Occipital lobe (tissue), 2 donors: Measurements from ENCODE around the gene EML1. TPM values are rescaled to one million over a fixed set of nuclear protein-coding genes. Genes with fewer than 3 reads are reported as not detected.
A peak's percentile ranks its signal among the peaks of the same experiment; 100 is the strongest.

Source experiments
- DNase-seq: peaks from one replicate; lab custom pipeline; 2025; lab: John Stamatoyannopoulos, UW
- total RNA-seq: library from RNA; depleted of rRNA; stranded (reverse); fragments of >200 nt; gene quantifications from one replicate; pipeline ENCODE4 v1.2.3, GENCODE V29; 2014

EML1 gene
- total RNA-seq, 1 donor from 2014 or later: 137 TPM

DNA sequence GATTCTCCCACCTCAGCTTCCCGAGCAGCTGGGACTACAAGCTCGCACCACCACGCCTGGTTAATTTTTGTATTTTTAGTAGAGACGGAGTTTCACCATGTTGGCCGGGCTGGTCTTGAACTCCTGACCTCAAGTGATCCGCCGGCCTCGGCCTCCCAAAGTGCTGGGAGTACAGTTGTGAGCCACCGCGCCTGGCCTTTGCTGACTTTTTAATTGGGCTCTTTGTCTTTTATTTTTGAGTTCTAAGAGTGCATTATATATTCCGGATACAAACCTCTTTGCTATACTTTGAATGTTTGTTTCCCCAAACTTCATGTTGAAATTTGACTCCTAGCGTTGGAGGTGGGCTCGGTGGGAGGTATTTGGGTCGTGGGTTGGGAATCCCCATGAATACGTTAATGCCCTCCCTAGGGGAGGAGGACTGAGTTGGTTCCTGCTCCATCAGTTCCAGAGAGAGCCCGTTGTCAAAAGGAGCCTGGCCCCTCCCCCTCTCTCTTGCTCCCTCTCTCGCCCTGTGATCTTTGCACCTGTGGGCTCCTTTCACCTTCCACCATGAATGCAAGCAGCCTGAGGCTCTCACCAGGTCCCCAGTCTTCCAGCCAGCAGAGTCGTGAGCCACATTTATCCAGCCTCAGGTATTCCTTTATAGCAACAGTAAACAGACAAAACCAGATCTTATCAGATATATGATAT is 168.8 kb downstream of the EML1 start:
- no peak for DNase-seq

DNA sequence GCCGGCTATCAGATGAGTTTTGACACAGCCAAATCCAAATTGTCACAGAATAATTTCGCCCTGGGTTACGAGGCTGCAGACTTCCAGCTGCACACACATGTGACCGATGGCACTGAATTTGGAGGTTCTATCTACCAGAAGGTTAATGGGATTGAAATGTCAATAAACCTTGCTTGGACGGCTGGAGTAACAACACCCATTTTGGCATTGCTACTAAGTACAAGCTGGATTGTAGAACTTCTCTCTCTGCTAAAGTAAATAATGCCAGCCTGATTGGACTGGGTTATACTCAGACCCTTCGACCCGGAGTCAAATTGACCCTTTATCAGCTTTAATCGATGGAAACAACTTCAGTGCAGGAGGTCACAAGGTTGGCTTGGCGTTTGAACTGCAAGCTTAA is 171.8 kb downstream of the EML1 start:
- DNase-seq: no peak

DNA sequence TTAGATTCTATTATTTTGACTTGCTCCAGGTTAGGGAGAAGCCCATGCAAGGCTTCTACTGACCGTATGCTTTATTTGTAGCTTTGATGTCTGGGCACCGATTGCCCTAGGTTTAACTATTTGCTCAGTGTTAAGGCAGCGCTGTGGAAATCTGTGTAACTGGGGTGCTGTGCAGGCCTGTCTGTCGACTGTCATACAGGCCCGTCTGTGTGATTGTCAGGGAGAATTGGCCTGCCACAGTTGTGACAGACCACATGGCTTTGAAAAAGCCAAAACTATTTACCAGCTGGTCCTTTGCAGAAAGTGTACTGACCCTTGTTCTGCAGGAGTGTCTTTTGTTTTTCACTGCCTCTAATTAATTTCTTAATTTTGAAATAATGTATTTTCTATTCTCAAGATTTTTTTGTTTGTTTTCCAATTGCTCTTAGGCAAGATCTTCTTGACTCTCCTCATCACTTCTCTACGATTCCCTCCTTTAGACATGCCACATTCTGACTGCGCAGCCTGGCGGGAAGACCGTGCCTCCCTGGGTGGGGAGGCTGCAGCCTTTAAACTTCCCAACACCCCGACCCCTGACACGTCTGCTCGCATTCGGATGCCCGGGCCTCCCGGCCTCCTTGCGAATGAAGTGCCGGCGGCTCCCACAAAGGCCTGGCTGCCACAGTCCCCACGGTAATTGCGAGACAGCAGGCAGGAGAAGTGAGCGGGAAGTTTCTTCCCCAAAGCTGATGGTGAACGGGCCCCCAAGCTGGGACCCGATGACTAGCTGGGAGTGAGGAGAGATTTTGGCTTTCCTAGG is 173.0 kb downstream of the EML1 start:
- no peak for DNase-seq

DNA sequence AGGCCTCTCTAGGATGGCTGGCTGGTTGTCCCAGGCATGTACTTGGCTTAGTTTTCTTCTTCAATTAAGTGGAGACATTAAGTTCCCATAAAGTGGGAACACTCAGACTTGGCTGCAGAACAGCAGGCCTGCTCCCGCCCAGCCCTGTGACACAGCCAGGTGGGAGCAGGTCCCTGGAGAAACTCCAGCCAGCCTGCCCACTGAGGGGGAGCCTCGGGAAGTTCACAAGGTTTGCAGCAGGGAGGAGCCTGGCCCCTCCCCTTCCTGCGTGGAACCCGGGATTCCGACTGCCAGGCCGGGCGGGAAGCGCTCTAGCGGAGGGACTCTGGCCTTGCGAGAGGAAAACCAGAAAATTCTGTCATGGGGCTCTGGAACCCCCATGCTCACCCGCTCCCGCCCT is 173.7 kb downstream of the EML1 start:
- DNase-seq: no peak

DNA sequence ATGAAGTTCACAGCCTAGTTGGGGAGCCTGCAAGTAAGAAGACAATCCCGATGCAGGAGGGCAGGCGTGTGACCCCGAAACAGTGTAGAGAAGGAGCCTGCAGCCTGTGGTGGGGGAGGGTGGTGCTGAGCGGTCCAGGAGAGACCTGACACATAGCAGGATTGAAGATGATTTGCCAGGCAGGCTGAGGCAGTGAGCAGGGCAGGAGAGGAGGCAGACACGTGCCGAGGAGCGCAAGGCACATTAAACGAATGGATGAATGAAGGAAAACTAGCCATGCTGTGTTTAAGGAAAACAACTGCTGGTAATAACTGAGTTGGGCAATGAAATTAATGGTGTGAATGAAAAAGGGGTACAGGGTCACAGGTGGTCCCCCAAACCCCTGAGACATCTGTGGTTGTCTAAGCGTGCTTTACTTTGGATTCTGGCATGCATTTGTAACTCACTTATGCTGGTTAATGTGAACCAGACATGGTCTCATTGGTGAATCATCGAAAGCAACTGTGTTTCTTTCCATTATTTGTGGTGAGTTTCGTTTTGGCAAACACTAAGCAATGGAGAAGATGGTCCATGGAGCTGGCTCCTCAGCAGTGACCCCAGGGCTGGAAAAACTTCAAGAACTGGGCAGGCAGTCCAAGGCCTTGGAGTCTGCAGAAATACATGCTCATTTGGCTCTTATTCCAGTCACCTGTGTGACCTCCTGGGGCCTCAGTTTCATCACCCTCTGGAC is 175.1 kb downstream of the EML1 start:
- no peak for DNase-seq

DNA sequence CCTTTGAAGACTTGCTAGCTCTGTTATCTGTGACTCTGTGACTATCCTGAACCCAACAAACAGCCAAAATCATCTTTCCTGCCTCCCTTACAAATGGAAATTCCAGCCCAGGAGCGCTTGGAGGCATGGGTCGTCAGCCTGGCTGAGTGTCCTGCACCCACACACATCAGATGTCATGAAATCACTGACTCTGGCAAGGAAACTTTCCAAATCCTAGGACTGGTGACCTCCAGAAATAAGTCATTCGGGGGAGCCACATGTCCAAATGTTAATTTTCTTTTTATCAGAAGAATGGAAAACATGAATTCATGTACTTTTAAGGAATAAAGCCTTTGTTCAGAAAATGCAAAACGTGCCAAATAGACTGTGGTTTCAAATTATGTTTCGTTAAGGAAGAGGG is 175.7 kb downstream of the EML1 start:
- no peak for DNase-seq

DNA sequence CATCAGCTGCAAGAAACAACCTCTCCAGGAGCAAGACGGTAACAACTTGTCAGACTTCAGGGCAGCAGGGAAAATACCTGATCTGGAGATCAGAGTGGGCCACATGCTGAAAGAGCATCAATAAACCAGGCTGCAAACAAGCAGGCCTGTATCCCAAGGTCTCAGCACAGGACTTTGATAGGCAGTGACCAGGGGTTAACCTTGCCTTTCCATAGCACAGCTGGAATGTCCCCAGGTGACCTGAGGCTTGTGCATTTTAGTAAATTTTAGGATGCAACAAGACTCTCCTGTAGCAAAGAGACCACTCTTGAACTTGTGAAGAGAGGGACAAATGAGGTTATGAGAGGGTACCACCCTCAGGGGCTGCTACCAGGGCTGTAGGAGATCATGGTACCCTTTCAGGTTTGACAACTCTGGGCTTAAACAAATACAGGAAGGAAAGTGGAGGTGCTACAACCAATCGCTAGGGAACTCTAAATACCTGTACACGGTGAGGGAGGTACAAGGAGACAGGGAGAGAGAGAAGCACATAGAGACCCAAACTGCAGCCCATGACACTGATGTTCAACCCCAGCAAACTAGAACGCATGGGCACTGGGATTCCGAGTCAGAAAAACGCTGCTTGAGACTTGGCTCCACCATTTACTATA is 176.6 kb downstream of the EML1 start:
- no peak for DNase-seq

DNA sequence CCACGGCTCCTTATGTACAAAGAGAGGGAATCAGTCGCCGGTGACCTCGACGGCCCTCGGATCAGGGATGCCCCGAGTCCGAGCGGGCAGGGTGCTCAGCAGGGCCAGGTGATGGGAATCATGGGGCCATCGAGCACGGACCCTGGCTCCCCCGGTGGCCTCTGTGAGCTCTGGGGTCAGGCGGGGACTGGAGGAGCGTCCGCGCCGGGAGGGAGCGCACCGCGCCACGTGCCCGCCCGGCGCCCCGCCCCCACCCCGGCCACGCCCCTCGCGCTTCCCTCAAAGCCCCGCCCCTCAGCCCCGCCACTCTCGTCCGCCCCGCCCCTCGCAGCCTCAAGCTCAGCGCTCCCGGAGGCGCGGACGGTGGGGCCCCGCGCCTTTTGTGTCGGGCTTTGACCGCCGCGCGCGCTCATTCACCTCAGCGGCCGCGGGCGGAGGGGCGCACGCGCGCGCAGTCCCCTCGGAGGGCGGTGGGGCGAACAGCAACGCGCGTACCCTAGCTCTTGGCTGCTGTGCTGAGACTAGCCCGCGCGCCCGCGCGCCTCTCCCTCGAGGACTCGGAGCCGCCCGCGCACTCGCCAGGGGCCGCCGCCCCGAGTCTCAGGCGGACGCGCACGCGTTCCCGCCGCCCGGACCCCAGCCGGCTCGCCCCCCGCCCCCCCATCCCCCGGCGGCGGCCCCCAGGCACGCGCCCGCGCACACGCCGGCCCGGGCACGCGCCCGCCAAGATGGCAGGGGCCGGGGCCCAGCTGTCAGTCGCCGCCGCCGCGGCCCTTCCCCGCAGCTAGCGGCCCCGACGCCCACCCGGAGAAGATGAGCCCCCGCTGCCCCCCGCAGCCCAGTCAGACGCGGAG is 178.1 kb downstream of the EML1 start:
- DNase-seq: peak; percentile 79

DNA sequence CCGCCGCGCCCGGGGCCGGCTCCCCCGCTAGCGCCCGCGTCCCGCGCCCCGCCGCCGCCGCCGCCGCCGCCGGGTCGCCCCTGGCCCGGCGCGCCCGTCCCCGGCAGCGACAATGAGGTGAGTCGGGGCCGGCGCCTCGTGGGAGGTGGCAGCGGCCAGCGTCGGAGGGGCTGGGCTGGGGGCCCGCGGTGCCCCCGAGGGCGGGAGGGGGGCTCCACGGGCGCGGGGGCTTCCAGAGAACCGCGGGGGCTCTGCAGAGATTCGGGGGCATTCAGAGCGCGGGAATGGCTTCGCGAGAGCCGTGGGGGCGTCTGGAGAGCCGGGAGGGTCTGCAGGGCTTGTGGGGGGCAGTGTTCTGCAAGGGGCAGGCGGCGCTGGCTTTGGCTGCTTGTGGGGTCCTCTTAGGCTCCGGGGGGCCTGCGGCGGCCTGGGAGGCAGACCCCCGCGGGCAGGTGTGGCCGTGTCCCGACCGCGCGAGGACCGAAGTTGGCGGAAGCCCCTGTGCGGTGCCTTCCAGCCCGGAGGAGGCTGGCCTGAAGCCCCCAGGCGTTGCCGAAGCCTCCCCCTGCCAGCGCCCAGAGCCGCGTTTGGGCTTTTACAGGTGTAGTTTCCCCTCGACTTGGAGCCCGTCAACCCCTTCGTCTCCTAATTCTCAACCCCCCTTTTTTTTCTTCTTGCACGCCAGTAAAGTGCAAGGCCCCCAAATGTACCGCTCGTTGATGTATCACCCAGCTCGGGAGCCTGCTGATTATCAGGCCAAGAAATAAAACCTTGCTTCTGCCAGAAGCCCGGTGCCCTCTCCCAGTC is 178.9 kb downstream of the EML1 start:
- no peak for DNase-seq

DNA sequence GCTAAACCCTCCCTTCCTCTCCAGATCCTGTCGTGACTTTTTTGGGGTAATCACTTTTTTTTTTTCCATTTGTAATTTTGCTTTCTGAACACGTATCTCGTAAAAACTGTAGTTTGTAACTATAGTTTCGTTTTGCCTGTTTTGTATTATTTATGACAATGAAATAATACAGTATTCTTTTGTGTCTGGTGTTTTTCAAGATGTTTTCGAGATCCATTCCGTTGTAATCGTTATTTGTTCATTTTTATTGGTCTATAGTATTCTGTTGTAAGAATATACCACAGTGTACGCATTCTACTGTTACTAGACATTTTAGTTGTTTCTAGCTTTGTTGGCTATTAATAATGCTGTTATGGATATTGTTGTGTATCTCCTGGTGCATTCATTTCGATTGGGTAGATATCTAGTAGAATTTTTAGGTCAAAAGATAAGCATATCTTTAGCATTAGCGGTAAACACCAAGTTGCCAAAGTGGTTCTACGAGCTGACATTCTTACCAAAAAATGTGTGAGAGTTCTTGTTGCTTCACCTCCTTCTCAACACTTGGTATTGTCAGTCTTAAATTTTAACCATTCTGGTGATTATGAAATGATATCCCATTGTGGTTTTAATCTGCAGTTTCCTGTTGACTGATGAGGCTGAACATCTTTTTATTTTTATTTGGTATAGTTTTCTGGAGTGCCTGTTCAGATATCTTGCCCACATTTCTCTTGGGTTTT is 179.7 kb downstream of the EML1 start:
- DNase-seq: no peak

DNA sequence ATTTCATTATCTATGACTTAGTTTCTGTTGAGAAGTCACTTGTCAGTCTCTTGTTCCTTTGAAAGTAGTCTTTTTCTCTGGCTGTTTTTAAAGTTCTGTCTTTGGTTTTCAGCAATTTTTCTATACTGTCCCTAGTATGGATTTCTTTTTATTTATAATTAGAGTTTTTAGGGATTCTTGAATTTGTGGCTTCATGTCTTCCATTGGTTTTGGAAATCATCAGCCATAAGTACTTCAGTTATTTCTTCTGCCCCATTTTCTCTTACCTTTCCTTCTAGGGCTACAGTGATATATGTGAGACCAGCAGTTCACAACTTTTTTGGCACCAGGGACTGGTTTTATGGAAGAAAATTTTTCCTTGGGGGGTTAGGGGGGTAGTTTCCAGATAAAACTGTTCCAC is 182.0 kb downstream of the EML1 start:
- DNase-seq: no peak

DNA sequence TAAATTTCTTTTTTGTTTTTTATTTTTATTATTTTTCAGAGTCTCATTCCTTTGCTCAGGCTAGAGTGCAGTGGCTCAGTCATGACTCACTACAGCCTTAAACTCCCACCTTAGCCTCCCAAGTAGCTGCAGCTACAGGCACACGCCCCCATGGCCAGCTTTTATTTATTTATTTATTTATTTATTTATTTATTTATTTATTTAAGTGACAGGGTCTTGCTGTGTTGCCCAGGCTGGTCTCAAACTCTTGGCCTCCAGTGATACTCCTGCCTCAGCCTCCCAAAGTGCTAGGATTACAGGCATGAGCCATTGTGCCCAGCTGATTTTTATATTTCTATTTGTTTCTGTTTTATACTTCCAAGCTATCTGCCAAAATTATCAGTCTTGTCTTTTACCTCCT is 182.8 kb downstream of the EML1 start:
- DNase-seq: no peak

DNA sequence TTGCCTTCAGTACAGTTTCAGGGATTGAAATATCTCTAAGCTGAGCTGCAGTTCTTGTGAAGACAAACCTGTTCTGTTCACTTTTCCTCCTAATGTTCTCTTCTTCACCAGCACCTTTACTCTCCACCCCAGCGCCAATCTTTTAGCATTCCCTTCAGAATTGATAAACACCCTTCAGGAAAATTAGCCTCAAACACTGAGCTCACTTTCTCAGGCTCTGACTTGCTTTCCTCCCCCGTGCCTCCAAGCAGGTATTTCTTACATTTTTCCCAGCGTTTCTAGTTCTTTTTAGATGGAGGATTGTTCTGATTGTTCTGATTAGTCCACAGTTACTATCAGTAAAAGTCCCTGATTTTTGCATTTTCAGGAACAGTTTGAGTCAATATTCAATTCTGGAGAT is 183.5 kb downstream of the EML1 start:
- DNase-seq: no peak

DNA sequence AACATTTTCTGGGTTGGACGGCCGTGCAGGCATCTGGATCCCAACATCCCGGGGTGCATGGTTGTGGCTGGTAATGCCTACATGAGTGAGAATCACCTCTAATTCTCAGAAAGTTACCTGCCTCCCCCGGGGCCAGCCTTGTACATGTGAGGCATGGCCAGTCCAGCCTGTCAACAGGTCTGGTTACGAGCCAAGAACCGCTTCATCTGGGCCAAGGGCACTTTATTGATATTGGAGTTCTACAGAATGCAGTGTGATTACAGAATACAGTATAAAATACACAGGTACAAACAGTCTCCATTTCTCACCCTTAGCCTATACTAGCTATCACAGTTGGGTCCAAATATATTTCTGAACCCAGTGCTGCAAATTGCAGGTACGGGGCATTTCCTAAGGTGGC is 187.1 kb downstream of the EML1 start:
- no peak for DNase-seq

DNA sequence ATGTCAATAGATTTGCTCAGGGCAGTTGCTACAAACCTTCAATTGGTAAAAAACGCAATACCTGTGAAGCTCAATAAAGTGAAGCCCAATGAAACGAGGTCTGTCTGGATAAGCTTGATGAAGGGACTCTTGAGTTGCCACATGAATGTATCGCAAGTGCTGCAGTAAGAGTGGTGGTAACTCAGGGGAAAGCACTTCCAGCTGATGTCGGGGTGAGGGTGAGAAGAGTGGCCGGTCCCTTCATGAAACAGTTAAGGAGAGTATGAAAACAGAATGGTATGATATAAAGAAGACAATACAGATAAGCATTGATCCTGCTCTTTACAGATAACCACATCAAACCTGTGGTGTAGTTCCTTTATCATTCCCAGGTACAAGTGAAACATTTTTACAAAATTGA is 188.6 kb downstream of the EML1 start:
- DNase-seq: no peak

DNA sequence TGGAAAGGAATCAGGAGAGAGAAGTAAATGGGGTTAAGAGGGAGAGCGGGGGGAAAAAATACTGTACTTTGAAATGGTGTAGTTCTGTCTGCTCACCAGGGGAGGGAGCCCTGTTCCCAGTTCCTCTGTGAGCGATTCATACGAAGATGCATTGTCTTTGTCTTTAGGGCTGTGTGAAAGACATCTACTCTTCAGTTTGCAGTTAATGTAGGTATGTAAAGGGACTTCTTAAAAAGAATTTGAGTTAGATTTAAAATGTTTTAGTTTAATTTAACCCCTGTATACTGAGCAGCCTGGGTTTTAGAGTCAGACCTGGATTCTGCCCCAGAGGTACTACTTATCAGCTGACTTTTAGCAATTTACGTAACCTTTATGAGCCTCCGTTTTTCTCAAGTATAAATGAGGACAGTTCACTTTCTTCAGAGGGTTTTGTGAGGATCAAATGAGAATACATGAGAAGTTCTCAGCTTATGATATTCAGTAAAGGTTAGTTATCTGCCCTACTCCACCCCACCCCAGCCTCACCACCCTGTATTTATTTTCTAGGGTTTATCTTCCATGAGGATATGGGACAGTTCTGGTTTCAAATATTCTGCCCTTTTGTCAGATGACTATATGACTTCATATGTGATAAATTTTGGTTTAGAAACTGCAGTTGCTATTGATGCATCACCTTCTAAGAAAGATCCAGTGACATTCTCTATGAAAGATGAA is 189.5 kb downstream of the EML1 start:
- DNase-seq: peak; percentile 35

DNA sequence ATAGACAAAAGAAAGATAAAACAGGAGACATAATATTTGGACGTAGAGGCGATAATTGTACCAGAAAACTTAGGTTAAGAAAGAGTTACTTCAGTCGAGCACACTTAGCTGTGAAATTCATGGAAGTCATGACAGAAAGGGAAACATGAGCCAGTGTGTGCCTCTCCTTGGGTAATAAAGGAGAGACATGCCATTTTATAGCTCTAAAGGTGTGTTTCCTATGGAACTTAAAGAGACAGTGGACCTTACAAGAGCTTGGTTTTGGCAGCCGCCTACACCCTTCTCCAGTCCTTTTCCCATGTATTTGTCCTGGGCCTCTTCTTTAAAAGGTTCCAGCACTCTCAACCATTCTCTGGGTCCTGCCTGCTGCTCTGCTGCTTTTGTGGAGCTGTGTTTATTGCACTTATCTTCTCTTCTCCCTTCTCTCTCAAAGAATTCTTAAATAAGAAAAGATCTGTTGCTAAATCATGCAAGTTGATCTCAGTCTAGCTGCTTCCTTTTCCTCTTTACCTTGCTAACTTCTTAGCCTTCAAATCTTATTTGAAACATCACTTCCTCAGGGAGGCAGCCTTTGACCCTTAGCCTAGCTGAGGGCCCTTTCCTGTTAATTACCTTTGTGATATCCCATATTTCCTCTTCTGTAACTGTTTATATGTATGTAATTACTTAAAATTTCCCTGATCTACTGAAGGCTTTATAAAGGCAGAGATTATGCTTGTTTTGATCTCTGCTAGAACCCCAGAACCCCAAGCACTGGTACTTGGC is 190.2 kb downstream of the EML1 start:
- DNase-seq: no peak

DNA sequence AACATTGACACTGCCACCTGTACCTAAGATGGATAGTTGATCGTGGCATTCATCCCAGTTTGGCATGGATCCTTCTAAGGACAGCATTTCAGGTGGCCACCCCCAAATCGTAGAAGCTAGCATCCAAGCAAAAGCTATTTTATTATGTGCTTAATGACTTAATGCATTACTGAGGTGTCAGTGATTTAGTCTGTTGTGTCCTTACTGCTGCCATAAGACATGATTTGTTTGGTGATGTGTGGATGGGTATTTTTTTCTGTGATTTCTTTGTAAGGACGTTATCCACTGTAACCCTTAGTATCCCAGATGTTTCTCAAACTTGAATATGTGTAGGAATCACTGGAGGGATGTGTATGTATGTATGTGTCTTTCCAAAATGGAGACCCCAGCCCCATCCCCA is 190.8 kb downstream of the EML1 start:
- DNase-seq: no peak
